ENCODE results near the gene RAP2A.

Gene RAP2A

GRCh38 chr13:97498419-97498818 lies 64.5 kb downstream of the RAP2A start:
- DNase-seq = no peak

- DNase-seq = no peak
Measured at GRCh38 chr13:97499181-97499580, 65.2 kb downstream of the RAP2A start.

GRCh38 chr13:97502181-97502580 lies 68.2 kb downstream of the RAP2A start:
- DNase-seq = no peak

- no peak for DNase-seq
Measured at GRCh38 chr13:97502706-97503105, 68.7 kb downstream of the RAP2A start.

- DNase-seq = no peak
Measured at GRCh38 chr13:97505017-97505416, 71.0 kb downstream of the RAP2A start.

GRCh38 chr13:97506511-97506910 lies 72.5 kb downstream of the RAP2A start:
- no peak for DNase-seq

- no peak for DNase-seq
Measured at GRCh38 chr13:97512732-97513131, 78.8 kb downstream of the RAP2A start.

- no peak for DNase-seq
Measured at GRCh38 chr13:97515643-97516042, 81.7 kb downstream of the RAP2A start.

GRCh38 chr13:97517967-97518366 lies 84.0 kb downstream of the RAP2A start:
- DNase-seq = no peak
